B cell (primary cell): ENCODE data around the gene ALDOB.

Source experiments
- CTCF ChIP-seq: fragments of 200-600 bp; IDR thresholded peaks from one replicate; pipeline ENCODE4 v1.8.0; 2022; ENCODE audit warnings: antibody characterized with exemption, mild to moderate bottlenecking
- EZH2 ChIP-seq: IDR thresholded peaks from 2 replicates; pipeline ENCODE4 v1.6.1; 2012; ENCODE audit warnings: borderline replicate concordance, low read depth, mild to moderate bottlenecking, moderate library complexity, low read length; ENCODE audit not compliant: insufficient read depth, poor library complexity, severe bottlenecking

GRCh38 chr9:101465326-101465915 lies 29.8 kb upstream of the ALDOB start:
- TF ChIP-seq CTCF (no peak), EZH2 (no peak)
